ENCODE measurements around the gene PRKG1. TPM values are rescaled to one million over a fixed set of nuclear protein-coding genes. Genes with fewer than 3 reads are reported as not detected.

The PRKG1 gene
- total RNA-seq, 1 experiment from 2014 or later = 10.4 TPM

DNA sequence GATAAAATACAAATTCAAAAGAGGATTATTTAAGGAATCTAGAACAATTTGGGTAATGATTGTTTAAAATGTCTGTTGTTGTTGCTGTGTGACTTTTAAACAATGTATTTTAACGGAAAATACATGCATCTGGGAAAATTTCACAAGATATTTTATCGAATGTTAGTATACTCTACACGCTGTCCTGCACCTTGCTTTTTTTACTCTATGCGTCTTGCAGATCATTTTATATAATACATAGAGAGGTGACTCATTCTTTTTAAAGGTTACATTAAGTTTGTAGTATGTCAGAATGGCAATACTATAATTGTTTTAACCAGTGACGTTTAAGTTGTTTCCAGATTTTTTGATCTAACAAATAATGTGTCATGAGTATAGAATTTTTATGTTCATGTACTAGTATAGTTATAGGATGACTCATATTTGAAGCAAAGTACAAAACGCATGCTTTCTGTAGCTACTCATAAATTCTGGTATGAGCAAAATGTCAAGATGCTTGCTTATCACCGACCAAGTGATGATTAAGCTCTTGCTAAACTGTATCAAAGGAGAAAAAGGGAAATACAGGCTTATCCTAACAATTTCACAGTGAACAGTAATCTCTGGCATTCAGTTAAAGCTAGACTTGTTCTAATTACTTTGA, 1244.7 kb downstream of the PRKG1 start:
- H3K18ac ChIP-seq (ENCODE audit: insufficient read length, low read depth, low read length) = no peak overlapping the region
- Mint-ChIP-seq H3K9me3 (no peaks in the 10 kb centered on the region), H3K27me3 (ENCODE audit: low read depth) (peaks cover 47% of the 10 kb centered on the region), H3K4me1 (peaks cover 4 to 6% of the 10 kb centered on the region in 2 experiments), H3K27ac (no peak overlapping the region), H3K4me3 (no peak overlapping the region), H3K36me3 (ENCODE audit: insufficient read depth in 1 of 3, low read depth in 3 of 3) (no peaks in the 10 kb centered on the region)
- H3K4me2 ChIP-seq (ENCODE audit: insufficient read depth, insufficient read length, low read length) = no peak overlapping the region
- TF ChIP-seq, protein P1, sequence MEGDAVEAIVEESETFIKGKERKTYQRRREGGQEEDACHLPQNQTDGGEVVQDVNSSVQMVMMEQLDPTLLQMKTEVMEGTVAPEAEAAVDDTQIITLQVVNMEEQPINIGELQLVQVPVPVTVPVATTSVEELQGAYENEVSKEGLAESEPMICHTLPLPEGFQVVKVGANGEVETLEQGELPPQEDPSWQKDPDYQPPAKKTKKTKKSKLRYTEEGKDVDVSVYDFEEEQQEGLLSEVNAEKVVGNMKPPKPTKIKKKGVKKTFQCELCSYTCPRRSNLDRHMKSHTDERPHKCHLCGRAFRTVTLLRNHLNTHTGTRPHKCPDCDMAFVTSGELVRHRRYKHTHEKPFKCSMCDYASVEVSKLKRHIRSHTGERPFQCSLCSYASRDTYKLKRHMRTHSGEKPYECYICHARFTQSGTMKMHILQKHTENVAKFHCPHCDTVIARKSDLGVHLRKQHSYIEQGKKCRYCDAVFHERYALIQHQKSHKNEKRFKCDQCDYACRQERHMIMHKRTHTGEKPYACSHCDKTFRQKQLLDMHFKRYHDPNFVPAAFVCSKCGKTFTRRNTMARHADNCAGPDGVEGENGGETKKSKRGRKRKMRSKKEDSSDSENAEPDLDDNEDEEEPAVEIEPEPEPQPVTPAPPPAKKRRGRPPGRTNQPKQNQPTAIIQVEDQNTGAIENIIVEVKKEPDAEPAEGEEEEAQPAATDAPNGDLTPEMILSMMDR (conservative IDR thresholded peaks at IDR 0.05) = no peak
- no peak overlapping the region for H2BK5ac ChIP-seq (ENCODE audit: insufficient read length, low read length)
- H2AFZ ChIP-seq (ENCODE audit: low read length) = no peak overlapping the region
- WGBS (ENCODE audit: extremely low coverage, insufficient read length, low lambda C conversion rate) = no CpG with 5 or more reads among the region's 7 CpGs
- H2BK15ac ChIP-seq (ENCODE audit: low read depth, low read length) = no peak overlapping the region
- H4K20me1 ChIP-seq (ENCODE audit: control insufficient read depth, insufficient read depth, insufficient read length) = peaks cover 4% of the 10 kb centered on the region
- no peak overlapping the region for H3K23ac ChIP-seq (ENCODE audit: insufficient read length, low read depth, low read length)
- no peaks in the 10 kb centered on the region for H3K9me3 ChIP-seq (ENCODE audit: control insufficient read depth, low read depth, low read length)
- no peak overlapping the region for H3K4ac ChIP-seq (ENCODE audit: low read depth, low read length)
- peaks cover 8% of the 10 kb centered on the region for H3K23me2 ChIP-seq (ENCODE audit: insufficient read length, low read depth, low read length, poor library complexity, severe bottlenecking)
- no peaks in the 10 kb centered on the region for H3K79me2 ChIP-seq (ENCODE audit: insufficient read depth, low read length)
- H3K14ac ChIP-seq (ENCODE audit: insufficient read depth, low read length) = no peak overlapping the region
- no peak overlapping the region for H2AK5ac ChIP-seq (ENCODE audit: insufficient read length, low read length)
- no peak overlapping the region for H4K91ac ChIP-seq (ENCODE audit: insufficient read length, low read depth, low read length)
- H3K56ac ChIP-seq (ENCODE audit: insufficient read length, low read depth, low read length) = no peak overlapping the region
- H3K4me1 ChIP-seq (ENCODE audit: insufficient read depth, low read length) = 0 out of 2 replicates have a peak, but pooled peaks cover 2% of the 10 kb centered on the region
- no peak overlapping the region for H2BK12ac ChIP-seq (ENCODE audit: insufficient read length, low read depth, low read length)
- no peak overlapping the region for H2BK120ac ChIP-seq (ENCODE audit: low read depth, low read length, poor library complexity, severe bottlenecking)
- H3K9ac ChIP-seq (ENCODE audit: extremely low read depth, insufficient read length, low read length) = no peak overlapping the region
- no peak overlapping the region for H2BK20ac ChIP-seq (ENCODE audit: low read depth, low read length, poor library complexity, severe bottlenecking)
- no peak for DNase-seq
- peaks cover 18% of the 10 kb centered on the region for H3K27me3 ChIP-seq (ENCODE audit: insufficient read depth, low read length)
- H4K8ac ChIP-seq (replicated peaks; ENCODE audit: insufficient read length, low read depth, low read length) = no peak overlapping the region
- no peak overlapping the region for H3K27ac ChIP-seq (ENCODE audit: insufficient read length, low read depth, low read length)
- no peaks in the 10 kb centered on the region for H3K79me1 ChIP-seq (ENCODE audit: insufficient read depth, low read depth, low read length, poor library complexity, severe bottlenecking)
- no peak overlapping the region for H4K5ac ChIP-seq (ENCODE audit: insufficient read length, low read depth, low read length)
- no peak overlapping the region for H3T11ph ChIP-seq (ENCODE audit: low read length)

Measured in H9 (cell line).